ENCODE data around the gene TMEM225B.

GRCh38 chr7:99625321-99625720 is 27.3 kb downstream of the TMEM225B start:
- no peak for TF ChIP-seq POLR2A (IDR thresholded peaks at IDR 0.05)
- TF ChIP-seq, protein P1, sequence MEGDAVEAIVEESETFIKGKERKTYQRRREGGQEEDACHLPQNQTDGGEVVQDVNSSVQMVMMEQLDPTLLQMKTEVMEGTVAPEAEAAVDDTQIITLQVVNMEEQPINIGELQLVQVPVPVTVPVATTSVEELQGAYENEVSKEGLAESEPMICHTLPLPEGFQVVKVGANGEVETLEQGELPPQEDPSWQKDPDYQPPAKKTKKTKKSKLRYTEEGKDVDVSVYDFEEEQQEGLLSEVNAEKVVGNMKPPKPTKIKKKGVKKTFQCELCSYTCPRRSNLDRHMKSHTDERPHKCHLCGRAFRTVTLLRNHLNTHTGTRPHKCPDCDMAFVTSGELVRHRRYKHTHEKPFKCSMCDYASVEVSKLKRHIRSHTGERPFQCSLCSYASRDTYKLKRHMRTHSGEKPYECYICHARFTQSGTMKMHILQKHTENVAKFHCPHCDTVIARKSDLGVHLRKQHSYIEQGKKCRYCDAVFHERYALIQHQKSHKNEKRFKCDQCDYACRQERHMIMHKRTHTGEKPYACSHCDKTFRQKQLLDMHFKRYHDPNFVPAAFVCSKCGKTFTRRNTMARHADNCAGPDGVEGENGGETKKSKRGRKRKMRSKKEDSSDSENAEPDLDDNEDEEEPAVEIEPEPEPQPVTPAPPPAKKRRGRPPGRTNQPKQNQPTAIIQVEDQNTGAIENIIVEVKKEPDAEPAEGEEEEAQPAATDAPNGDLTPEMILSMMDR (IDR thresholded peaks at IDR 0.05), result no peak

Data from uterus (tissue), 2 donors.